Osteocyte (in vitro differentiated cells): ENCODE measurements around the gene DICER1. TPM values are rescaled to one million over a fixed set of nuclear protein-coding genes. Genes with fewer than 3 reads are reported as not detected.

Experiments used
- DNase-seq: peaks from one replicate; pipeline ENCODE4 v3.0.0; 2021; ENCODE audit warnings: mixed read lengths; ENCODE audit not compliant: unreplicated experiment; ENCODE audit errors: extremely low spot score
- H3K27ac Mint-ChIP-seq: one replicate; pipeline ENCODE4 v1.8.0; 2021; ENCODE audit warnings: mild to moderate bottlenecking, mixed read lengths; ENCODE audit not compliant: unreplicated experiment
- H3K27me3 Mint-ChIP-seq: one replicate; pipeline ENCODE4 v1.8.0; 2021; ENCODE audit warnings: mixed read lengths; ENCODE audit not compliant: unreplicated experiment
- H3K36me3 Mint-ChIP-seq: one replicate; pipeline ENCODE4 v1.8.0; 2021; ENCODE audit warnings: mixed read lengths; ENCODE audit not compliant: unreplicated experiment
- H3K4me1 Mint-ChIP-seq: one replicate; pipeline ENCODE4 v1.8.0; 2021; ENCODE audit warnings: mixed read lengths; ENCODE audit not compliant: unreplicated experiment
- H3K4me3 Mint-ChIP-seq: one replicate; pipeline ENCODE4 v1.8.0; 2021; ENCODE audit warnings: mild to moderate bottlenecking, moderate library complexity, mixed read lengths; ENCODE audit not compliant: unreplicated experiment
- H3K9me3 Mint-ChIP-seq: one replicate; pipeline ENCODE4 v1.8.0; 2021; ENCODE audit warnings: mixed read lengths; ENCODE audit not compliant: unreplicated experiment
- CTCF ChIP-seq: fragments of 200-600 bp; sonication (generic); IDR thresholded peaks from 2 replicates; pipeline ENCODE4 v1.5.0; 2021; ENCODE audit warnings: antibody characterized with exemption, mild to moderate bottlenecking, moderate library complexity
- total RNA-seq: library from RNA; stranded (reverse); gene quantifications from 2 replicates; pipeline ENCODE4 v1.2.1, GENCODE V29; 2021

Gene DICER1
- total RNA-seq, 1 donor from 2014 or later, result 55.9 TPM

- Mint-ChIP-seq H3K27ac (no peak overlapping the region), H3K4me1 (no peaks in the 10 kb centered on the region), H3K4me3 (no peak overlapping the region), H3K27me3 (peaks cover 2% of the 10 kb centered on the region), H3K9me3 (no peaks in the 10 kb centered on the region), H3K36me3 (no peaks in the 10 kb centered on the region)
- no peak for DNase-seq
- no peak for TF ChIP-seq CTCF
Observed at GRCh38 chr14:95064734-95065133, 92.6 kb downstream of the DICER1 start.

- no peaks in the 10 kb centered on the region for H3K9me3 Mint-ChIP-seq
- H3K27me3 Mint-ChIP-seq, result peaks cover 2% of the 10 kb centered on the region
- no peak for TF ChIP-seq CTCF
- DNase-seq, result no peak
- no peaks in the 10 kb centered on the region for H3K36me3 Mint-ChIP-seq
- H3K4me3 Mint-ChIP-seq, result no peak overlapping the region
- H3K27ac Mint-ChIP-seq, result no peak overlapping the region
- no peaks in the 10 kb centered on the region for H3K4me1 Mint-ChIP-seq
Observed at GRCh38 chr14:95064256-95064655, 93.1 kb downstream of the DICER1 start.

GRCh38 chr14:95063391-95063790 lies 93.9 kb downstream of the DICER1 start:
- TF ChIP-seq CTCF, result no peak
- DNase-seq, result no peak
- H3K36me3 Mint-ChIP-seq, result no peaks in the 10 kb centered on the region
- peaks cover 2% of the 10 kb centered on the region for H3K27me3 Mint-ChIP-seq
- no peak overlapping the region for H3K27ac Mint-ChIP-seq
- no peaks in the 10 kb centered on the region for H3K9me3 Mint-ChIP-seq
- H3K4me3 Mint-ChIP-seq, result no peak overlapping the region
- H3K4me1 Mint-ChIP-seq, result peaks cover 6% of the 10 kb centered on the region

GRCh38 chr14:95062946-95063345 lies 94.4 kb downstream of the DICER1 start:
- no peak for DNase-seq
- Mint-ChIP-seq H3K36me3 (no peaks in the 10 kb centered on the region), H3K27ac (no peak overlapping the region), H3K4me3 (no peak overlapping the region), H3K9me3 (no peaks in the 10 kb centered on the region), H3K27me3 (peaks cover 2% of the 10 kb centered on the region), H3K4me1 (peaks cover 8% of the 10 kb centered on the region)
- TF ChIP-seq CTCF, result no peak

- H3K27me3 Mint-ChIP-seq, result peaks cover 2% of the 10 kb centered on the region
- H3K9me3 Mint-ChIP-seq, result no peaks in the 10 kb centered on the region
- TF ChIP-seq CTCF, result no peak
- peaks cover 8% of the 10 kb centered on the region for H3K4me1 Mint-ChIP-seq
- no peak overlapping the region for H3K4me3 Mint-ChIP-seq
- no peak overlapping the region for H3K27ac Mint-ChIP-seq
- DNase-seq, result no peak
- H3K36me3 Mint-ChIP-seq, result no peaks in the 10 kb centered on the region
Observed at GRCh38 chr14:95062220-95062619, 95.1 kb downstream of the DICER1 start.
